ENCODE measurements around the gene NDUFB11.
"Not testable (repeated sequence)": the region's sequence is repeated elsewhere in the genome, so short reads cannot be mapped to it uniquely, and the experiment has no call there.

NDUFB11 gene

GRCh38 chrX:47146936-47147859 lies 2.7 kb upstream of the NDUFB11 start:
- DNase-seq (ENCODE audit: low read depth, low spot score) = no peak

DNA sequence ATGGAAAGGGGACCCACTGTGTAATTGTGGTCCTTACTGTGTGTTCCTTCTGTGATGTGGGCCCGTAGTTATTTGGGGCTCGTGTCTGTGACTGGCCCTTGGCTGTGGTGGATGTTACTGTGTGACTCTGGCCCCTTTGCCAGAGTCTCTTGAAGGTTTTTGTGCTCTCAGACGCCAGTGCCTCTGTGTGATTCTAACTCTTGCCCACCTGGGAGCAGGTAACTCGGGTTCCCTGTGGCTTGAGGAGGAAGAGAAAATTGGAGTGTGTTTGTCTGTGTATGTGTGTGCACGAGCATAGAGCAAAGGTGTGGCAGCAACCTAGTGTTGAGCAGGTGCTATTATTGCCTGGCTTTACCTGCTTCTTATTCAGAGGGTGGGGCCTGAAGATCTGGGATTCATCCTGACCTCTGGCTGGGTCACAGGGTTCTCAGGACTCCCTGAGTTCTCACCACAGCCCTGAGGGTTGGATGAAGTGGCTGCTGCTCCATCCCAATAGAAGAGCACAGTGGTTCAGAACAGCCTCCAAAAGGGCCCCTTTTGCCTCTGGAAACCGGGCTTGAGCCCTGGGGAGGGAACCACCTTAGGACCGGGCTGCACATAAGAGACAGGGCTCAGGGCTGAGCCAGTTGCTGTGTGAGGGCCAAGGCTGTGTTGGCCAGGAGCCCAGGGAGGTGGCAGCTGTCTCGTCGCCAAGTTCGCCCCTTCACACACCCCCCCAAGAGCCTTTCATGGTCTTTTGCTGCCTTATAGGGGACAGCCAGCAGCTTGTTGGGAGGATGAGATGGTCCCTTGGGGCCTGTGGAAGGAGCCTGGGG lies 1.8 kb upstream of the NDUFB11 start:
- no peak for DNase-seq (ENCODE audit: low read depth, low spot score)

DNA sequence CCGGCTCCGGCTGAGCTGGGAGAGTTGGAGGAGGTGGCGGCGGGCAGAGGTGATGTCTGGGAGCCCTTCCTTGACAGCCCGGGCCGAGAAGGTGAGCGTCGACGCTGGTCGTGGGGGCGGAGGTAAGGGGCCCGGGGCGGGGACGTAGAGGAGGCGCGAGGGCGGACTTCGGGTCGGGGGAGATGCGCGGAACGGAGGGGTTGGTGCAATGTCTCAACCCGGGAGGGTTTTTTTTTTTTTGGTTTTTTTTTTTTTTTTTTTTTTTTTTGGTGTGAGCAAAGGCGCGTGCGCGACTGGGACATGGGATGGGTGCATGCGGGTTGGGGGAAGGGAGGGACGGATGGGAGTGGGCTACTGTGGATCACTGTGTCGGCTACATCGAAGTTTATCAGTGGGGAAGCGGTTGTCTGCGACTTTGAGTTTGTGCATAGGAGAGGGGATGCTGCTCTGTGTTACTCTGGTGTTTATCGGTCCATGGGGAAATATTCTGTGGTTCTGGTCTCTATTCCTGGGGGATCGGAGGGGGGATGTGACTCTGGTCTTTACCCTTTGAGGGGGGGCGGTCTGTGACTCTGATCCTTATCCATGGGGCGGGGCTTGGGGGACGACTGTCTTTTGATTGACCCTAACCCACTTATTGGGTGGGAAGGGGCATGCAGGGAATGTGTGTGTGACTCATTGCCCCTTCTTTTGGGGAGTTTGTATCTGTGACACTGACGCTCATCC lies 1.1 kb upstream of the NDUFB11 start:
- peak; percentile 23 for DNase-seq (ENCODE audit: low read depth, low spot score)

GRCh38 chrX:47143894-47144625 lies 442 bp downstream of the NDUFB11 start:
- no peak for DNase-seq (ENCODE audit: low read depth, low spot score)

DNA sequence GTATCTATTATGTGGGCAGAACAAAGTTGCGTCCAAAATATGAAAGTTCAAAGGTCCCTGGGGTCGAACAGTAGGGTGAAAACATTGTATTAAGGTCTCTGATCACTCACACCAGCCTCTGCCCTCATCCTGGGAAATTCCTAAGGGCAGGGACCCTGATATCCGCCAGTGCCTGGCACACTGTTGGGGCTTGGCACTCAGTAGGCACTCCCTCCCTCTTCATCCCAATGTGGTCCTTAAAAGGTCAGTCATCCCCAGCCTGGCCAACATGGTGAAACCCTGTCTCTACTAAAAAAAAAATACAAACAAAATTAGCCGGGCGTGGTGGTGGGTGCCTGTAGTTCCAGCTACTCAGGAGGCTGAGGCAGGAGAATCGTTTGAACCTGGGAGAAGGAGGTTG lies 6.3 kb downstream of the NDUFB11 start:
- DNase-seq (ENCODE audit: low read depth, low spot score) = no peak

DNA sequence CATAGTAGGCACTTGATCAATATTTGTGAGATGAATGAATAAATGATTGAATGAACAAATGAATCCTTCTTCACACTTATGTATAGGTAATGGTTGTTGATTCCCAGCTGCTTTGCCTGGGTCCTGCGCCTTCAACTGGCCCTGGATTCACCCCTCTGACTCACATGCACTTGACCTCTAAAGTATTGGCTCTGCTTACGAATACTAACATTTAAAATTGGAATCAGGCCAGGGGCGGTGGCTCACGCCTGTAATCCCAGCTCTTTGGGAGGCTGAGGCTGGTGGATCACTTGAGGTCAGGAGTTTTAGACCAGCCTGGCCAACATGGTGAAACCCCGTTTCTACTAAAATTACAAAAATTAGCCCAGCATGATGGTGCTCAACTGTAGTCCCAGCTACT lies 8.9 kb downstream of the NDUFB11 start:
- not testable (repeated sequence) for DNase-seq (ENCODE audit: low read depth, low spot score)

DNA sequence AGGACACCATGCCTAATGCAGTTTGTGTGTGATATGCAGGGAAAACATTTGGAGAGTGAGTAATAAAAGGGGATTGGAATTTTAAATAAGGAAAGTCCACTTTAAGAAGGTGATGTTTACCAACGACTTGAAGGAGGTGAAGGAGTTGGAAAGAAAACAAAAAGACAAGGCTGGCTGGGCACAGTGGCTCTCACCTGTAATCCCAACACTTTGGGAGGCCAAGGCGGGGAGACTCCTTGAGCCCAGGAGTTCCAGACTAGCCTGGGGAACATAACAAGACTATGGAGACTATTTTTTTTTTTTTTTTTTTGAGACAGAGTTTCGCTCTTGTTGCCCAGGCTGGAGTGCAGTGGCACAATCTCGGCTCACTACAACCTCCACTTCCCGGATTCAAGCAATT lies 11.0 kb downstream of the NDUFB11 start:
- DNase-seq (ENCODE audit: low read depth, low spot score) = no peak

GRCh38 chrX:47129899-47130358 lies 14.6 kb downstream of the NDUFB11 start:
- peak; percentile 16 for DNase-seq (ENCODE audit: low read depth, low spot score)

- peak; percentile 95 for DNase-seq (ENCODE audit: low read depth, low spot score)
Measured at GRCh38 chrX:47129157-47129898, 15.2 kb downstream of the NDUFB11 start.

- not testable (repeated sequence) for DNase-seq (ENCODE audit: low read depth, low spot score)
Measured at GRCh38 chrX:47124466-47124865, 20.0 kb downstream of the NDUFB11 start.

DNA sequence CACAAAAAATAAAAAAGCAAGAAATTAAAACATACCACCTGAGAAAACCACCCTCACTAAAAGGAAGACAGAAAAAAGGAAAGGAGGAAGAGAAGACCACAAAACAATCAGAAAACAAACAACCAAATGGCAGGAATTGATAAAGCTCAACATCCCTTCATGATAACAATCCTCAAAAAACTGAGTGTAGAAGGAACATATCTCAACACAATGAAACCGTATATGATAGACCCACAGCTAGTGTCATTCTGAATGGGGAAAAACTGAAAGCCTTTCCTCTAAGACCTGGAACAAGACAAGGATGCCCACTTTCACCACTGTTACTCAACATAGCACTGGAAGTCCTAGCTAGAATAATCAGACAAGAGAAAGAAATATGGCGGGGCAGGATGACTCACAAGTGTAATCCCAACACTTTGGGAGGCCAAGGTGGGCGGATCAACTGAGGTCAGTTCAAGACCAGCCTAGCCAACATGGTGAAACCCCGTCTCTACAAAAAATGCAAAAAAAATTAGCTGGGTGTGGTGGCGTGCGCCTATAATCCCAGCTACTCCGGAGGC lies 27.9 kb downstream of the NDUFB11 start:
- DNase-seq (ENCODE audit: low read depth, low spot score) = not testable (repeated sequence)

DNA sequence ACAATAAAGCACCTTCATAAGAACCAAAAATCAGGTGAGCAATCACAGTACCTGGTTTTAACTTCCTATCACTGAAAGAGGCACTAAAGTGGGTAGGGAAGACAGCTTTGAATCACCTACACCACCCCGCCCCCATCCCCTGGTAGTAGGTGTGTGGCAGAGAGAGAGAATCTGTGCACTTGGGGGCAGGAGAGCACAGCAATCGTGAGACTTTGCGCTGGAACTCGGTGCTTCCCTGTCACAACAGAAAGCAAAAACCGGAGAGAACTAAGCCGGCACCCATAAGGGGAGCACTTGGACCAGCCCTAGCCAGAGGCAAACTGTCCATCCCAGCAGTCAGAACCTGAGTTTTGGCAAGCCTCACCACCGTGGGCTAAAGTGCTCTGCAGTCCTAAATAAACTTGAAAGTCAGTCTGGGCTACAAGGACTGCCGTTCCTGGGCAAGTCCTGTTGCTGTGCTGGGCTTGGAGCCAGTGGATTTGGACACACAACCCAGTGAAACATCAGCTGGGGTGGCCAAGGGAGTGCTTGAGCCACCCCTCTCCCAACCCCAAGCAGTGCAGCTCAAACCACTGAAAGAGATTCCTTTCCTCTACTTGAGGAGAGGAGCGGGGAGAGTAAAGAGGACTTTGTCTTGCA lies 32.1 kb downstream of the NDUFB11 start:
- peak; percentile 27 for DNase-seq (ENCODE audit: low read depth, low spot score)

GRCh38 chrX:47110936-47111615 lies 33.4 kb downstream of the NDUFB11 start:
- not testable (repeated sequence) for DNase-seq (ENCODE audit: low read depth, low spot score)

DNA sequence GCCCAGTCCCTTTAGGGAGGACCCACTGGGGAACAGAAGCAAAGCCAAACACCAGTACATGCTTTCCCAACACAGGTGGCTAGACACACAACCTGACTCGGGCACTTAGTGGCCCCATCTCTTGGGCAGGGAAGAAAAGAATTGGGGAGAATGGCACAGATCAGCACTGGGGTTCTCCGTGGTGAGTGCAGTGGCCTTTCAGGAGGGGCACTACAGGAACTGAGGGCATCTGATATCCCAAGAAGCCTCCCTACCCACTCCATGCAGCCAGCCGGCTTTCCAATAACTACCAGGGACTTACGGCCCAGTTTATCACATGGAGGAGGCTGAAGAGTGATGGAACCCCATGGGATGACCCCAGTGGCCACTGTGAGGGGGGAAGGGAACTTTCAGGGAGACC lies 43.3 kb downstream of the NDUFB11 start:
- no peak for DNase-seq (ENCODE audit: low read depth, low spot score)

DNA sequence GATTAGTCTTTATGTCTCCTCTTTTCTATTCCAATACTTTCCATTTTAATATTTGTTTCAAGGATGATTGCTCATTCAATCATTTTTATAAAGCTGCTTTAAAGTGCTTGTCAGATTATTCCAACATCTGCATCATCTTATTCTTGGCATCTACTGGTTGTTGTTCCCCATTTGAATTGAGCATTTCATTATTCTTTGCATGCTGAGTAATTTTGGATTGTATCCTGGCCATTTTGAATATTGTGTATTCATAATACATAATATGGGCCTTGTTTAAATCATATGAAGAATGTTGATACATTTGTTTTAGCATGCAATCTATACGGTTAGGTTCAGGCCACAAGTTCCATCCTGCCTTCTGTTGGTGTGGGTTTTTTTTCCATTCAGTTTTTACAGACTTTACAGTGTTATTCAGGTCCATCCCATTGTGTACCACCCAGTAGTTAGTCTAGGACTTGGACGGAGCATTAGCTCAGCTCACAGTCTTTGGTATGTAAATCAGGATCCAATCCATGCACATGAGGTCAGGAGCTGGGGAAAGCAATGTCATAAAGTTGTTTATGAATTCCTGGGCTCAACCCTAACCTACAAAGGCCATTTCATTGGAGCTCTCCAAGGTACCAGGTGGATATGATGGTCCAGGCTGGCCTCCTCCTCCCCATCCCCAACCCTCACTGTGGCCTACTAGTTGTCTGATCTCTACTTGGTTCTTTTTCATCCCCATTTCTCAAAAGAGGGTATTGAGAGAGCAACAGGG lies 46.0 kb downstream of the NDUFB11 start:
- DNase-seq (ENCODE audit: low read depth, low spot score) = no peak

GRCh38 chrX:47097018-47097417 lies 47.5 kb downstream of the NDUFB11 start:
- DNase-seq (ENCODE audit: low read depth, low spot score) = no peak

DNA sequence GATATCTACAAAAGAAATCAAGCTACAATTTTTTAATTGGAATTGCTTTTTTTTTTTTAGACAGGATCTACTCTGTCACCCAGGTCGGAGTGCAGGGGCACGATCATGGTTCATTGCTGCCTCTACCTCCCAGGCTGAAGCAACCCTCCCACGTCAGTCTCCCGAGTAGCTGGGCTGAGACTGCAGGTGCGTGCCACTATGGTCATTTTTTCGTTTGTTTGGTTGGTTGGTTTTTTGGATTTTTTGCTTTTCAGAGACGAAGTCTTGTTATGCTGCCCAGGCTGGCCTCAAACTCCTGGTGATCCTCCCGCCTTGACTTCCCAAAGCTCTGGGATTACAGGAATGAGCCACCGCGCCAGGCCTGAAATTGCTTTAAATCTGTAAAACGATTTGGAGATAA lies 50.6 kb downstream of the NDUFB11 start:
- no peak for DNase-seq (ENCODE audit: low read depth, low spot score)

GRCh38 chrX:47093248-47093647 lies 51.3 kb downstream of the NDUFB11 start:
- DNase-seq (ENCODE audit: low read depth, low spot score) = peak; percentile 41

All from astrocyte of the hippocampus (primary cell).